ENCODE measurements around the gene RPS24. TPM values are rescaled to one million over a fixed set of nuclear protein-coding genes. Genes with fewer than 3 reads are reported as not detected.
A peak's percentile ranks its signal among the peaks of the same experiment; 100 is the strongest.

Gene RPS24
- total RNA-seq, 4 donors from 2014 or later = 2,501 to 3,845 (median 3,318) TPM

- TF ChIP-seq POLR2A (IDR thresholded peaks at IDR 0.05) (no peak), CTCF (IDR thresholded peaks at IDR 0.05) (no peak)
- intact Hi-C loops (cut with DNase I; ENCODE audit: low total_unique reads) = no loop called here
- no peak overlapping the region for H3K4me3 ChIP-seq (ENCODE audit: low read depth, poor library complexity, severe bottlenecking)
- peak in 1 of 2 donors; percentile 17 for DNase-seq (ENCODE audit: low spot score in 2 of 2)
Observed at GRCh38 chr10:78000206-78000605, 33.5 kb upstream of the RPS24 start.

GRCh38 chr10:78000956-78001472 lies 32.6 kb upstream of the RPS24 start:
- DNase-seq (ENCODE audit: low spot score in 2 of 2) = peak in 1 of 2 donors; percentile 17
- TF ChIP-seq POLR2A (IDR thresholded peaks at IDR 0.05) (no peak), CTCF (IDR thresholded peaks at IDR 0.05) (no peak)
- WGBS, 2 donors = 81 to 88% methylated on average over 6 of the region's 6 CpGs
- no peak overlapping the region for H3K4me3 ChIP-seq (ENCODE audit: low read depth, poor library complexity, severe bottlenecking)
- intact Hi-C loops (cut with DNase I; ENCODE audit: low total_unique reads) = no loop called here

GRCh38 chr10:78002541-78003288 lies 30.9 kb upstream of the RPS24 start:
- intact Hi-C loops (cut with DNase I; ENCODE audit: low total_unique reads) = no loop called here
- WGBS, 2 donors = 83 to 89% methylated on average over 4 of the region's 4 CpGs
- H3K4me3 ChIP-seq (ENCODE audit: low read depth, poor library complexity, severe bottlenecking) = no peak overlapping the region
- DNase-seq (ENCODE audit: low spot score in 2 of 2) = peak in 1 of 2 donors; percentile 15
- TF ChIP-seq CTCF (IDR thresholded peaks at IDR 0.05) (no peak), POLR2A (IDR thresholded peaks at IDR 0.05) (no peak)

- no peak for TF ChIP-seq CTCF (IDR thresholded peaks at IDR 0.05)
- no peak for TF ChIP-seq POLR2A (IDR thresholded peaks at IDR 0.05)
- WGBS, 2 donors = 86 to 88% methylated on average over 14 to 16 of the region's 16 CpGs
- no peak overlapping the region for H3K4me3 ChIP-seq (ENCODE audit: low read depth, poor library complexity, severe bottlenecking)
- intact Hi-C loops (cut with DNase I; ENCODE audit: low total_unique reads) = no loop called here
- DNase-seq (ENCODE audit: low spot score in 2 of 2) = peak in 1 of 2 donors; percentile 45
Observed at GRCh38 chr10:78004215-78005026, 29.2 kb upstream of the RPS24 start.

- H3K4me3 ChIP-seq (ENCODE audit: low read depth, poor library complexity, severe bottlenecking) = no peak overlapping the region
- 67 to 69% methylated on average over 1 of the region's 1 CpG for WGBS, 2 donors
- no peak for DNase-seq (ENCODE audit: low spot score in 2 of 2)
- TF ChIP-seq CTCF (IDR thresholded peaks at IDR 0.05) (no peak), POLR2A (IDR thresholded peaks at IDR 0.05) (no peak)
- intact Hi-C loops (cut with DNase I; ENCODE audit: low total_unique reads) = no loop called here
Observed at GRCh38 chr10:78007172-78007571, 26.5 kb upstream of the RPS24 start.
